ENCODE data around the gene IZUMO2.
"Not testable (repeated sequence)": the region's sequence is repeated elsewhere in the genome, so short reads cannot be mapped to it uniquely, and the experiment has no call there.

IZUMO2 gene

GRCh38 chr19:50135856-50136602 is 27.1 kb downstream of the IZUMO2 start:
- DNase-seq (ENCODE audit: low spot score) = not testable (repeated sequence)

GRCh38 chr19:50134777-50135719 is 28.0 kb downstream of the IZUMO2 start:
- not testable (repeated sequence) for DNase-seq (ENCODE audit: low spot score)

- not testable (repeated sequence) for DNase-seq (ENCODE audit: low spot score)
Observed at GRCh38 chr19:50133518-50134492, 29.3 kb downstream of the IZUMO2 start.

GRCh38 chr19:50104012-50104411 is 59.1 kb downstream of the IZUMO2 start:
- DNase-seq (ENCODE audit: low spot score) = not testable (repeated sequence)

- DNase-seq (ENCODE audit: low spot score) = not testable (repeated sequence)
Observed at GRCh38 chr19:50103405-50103804, 59.7 kb downstream of the IZUMO2 start.

Data from CD4-positive, alpha-beta T cell treated with Interleukin-6 at 100 ng/mL for 8 hours (primary cell).